HT1080 (cell line): ENCODE results near the gene SMO. TPM values are rescaled to one million over a fixed set of nuclear protein-coding genes. Genes with fewer than 3 reads are reported as not detected.
A peak's percentile ranks its signal among the peaks of the same experiment; 100 is the strongest.

Experiments used
- DNase-seq: peaks from one replicate; pipeline ENCODE4 v3.0.0-alpha.2; 2015; ENCODE audit warnings: low read depth
- polyA plus RNA-seq, 2 experiments: library from polyadenylated mRNA; depleted of rRNA; stranded (reverse); fragments of >200 nt; gene quantifications; 2 replicates each; pipeline ENCODE4 v1.2.3, GENCODE V29; 2015
- total RNA-seq: library from RNA; depleted of rRNA; stranded (reverse); fragments of >200 nt; shearing (Covaris generic); gene quantifications from 2 replicates; pipeline ENCODE4 v1.2.3, GENCODE V29; 2014; rRNA removed

SMO gene
- total RNA-seq: 15.8 and 16.1 TPM in 2 replicates
- polyA plus RNA-seq (2015; cell fraction: cytosol; rRNA removed): 7.0 and 8.7 TPM in 2 replicates
- polyA plus RNA-seq (2015; cell fraction: nucleus; rRNA removed): 12.1 and 12.2 TPM in 2 replicates

DNA sequence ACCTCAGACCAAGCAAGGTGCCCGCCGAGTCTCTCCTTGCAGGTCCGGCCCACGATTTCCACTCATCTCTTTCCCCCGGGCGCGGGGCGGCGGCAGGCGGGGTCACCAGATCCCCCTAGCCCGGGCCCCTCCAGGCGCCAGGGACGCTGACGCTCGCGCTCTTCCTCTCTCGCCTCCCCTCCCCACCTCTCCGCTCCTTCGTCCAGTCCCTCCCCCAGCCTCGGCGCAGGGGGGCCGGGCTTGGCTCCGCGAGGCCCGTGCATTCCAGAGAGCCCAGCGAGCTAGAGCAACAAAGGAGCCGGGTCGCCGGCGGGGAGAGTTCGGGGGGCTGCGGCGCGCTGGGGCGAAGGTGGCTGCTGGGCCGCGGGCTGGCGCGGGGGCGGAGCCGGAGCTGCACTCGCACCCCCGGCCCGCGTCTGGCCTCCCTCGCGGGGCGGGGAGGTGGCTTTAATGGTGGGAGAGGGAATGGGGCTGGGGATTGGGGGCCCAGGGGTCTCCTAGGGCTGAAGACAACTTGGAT is at the start of gene SMO:
Gene SMO (plus strand): TSS at position 262 of the 520 bp plus-strand sequence. CDS start 519 bp downstream, outside the sequence.
- peak; percentile 25 for DNase-seq

DNA sequence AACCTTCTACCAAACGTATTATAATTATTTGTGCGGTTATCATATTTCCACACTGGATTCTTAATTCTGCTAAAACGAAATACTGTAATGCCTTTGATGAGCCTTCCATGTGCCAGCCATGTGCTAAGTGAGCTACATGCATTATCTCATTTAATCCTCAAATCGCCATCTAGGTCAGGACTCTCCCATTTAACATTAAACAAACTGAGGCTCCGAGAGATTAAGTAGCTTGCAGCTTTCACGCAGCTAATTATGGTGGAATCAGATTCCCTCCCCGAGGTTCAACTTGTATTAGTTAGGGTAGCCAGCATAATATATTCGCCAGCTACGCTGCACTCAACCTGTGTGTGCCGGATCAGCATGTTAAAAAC is 44.7 kb upstream of the SMO start:
- DNase-seq: no peak

DNA sequence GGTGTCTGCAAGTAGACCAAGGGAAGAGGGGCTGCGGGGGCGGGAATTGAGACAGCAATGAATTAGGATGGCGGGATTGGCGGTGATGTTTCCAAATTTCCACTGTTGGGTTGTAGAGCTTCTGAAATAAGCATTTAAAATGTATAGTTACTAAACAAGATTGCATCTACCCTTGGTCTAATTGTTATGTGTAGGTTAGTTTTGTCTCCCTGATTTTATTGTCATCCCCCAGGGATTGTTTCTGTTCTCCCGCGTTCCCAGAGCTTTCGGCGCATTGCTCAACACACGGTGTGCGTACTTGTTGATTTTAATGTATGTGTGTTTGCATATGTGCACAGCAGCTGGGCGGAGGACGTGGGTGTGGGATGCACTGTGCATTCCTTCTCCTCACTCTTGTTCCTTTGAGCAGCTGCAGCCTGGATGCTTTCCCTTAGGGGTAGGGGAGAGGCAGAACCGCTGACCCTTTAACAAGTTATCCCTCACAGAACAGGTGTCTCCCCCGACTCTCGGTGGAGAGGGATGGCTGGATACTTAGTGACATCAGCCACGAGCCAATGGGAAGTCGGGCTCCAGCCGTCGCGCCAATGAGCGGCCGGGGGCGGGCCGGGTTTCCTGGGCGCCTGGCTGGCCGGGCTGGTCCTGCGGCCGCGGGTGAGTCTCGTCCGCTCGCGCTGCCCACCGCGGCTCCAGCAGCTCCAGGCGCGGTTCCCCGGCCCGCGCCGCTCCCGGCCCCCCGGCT is 44.2 kb upstream of the SMO start, which contains the start of gene TSPAN33:
Gene TSPAN33 (plus strand): TSS at position 613 of the 739 bp plus-strand sequence. CDS start 274 bp downstream, outside the sequence.
- DNase-seq: peak; percentile 65

DNA sequence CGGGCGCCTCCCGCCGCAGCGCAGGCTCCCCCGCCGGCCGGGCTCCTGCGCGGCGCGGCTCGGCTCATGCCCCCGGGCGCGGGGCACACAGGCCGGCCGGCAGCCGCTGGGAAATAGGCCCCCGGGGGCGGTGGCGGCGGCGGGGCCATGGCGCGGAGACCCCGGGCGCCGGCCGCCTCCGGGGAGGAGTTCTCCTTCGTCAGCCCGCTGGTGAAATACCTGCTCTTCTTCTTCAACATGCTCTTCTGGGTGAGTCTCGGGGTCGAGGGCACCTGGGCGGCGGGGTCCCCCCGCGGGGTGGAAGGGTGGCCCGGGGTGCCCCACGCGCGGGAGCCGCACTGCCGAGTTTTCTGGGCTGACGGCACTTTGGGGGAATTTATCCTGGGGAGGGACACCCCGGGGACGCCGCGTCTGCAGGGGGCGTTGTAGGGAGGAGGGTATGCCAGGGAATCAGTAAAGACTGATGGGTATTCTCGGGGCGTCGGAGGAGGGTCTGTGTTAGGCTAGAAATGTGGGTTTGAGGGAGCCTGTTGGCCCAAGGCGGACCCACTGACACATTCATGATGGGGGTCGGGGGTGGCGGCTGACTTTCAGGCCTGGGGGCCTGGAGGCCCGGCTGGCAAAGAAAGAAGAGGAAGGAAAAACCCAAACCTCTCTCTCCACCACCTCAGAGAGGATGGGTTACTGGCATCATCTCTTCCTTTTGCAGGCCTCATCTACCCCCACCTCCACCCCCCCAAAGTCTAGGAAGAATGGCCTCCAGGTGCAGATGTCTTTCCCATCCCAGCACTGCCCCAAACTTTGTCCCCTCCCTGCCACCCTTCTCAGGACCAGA is 43.4 kb upstream of the SMO start:
- DNase-seq: no peak

DNA sequence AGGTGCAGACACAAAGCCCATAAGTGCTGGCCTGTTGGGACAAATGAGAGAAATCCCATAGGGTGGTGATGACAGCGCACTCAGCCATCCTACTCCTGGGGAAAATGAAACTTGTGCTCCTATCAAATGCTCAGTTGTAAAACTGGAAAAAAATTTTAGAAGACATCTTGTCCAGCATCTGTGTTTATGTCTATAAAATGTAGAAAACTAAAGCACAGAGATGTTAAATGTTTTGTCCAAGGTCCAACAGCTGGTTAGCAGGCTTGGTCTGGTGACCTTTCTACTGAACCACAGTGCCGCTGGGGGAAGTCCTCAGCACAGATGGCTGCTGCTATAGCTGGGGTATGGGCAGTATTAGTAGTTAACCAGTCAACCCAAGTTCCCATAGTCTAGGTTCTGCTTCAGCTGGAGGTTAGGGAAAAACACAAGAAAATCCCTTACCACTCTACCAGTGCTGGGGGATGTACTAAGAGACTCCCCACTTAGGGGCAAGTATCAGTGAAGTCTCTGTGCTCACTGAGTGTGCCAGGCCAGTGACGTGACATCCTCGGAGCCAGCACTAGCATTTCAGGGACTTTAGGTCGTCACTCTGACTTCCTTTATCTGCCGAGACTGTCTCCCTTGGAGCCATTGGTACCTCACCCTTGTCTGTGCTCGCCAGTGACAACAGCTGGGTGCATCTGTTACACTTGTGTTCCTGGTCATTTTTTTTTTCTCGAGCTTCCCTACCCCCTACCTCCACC is 42.0 kb upstream of the SMO start:
- no peak for DNase-seq

DNA sequence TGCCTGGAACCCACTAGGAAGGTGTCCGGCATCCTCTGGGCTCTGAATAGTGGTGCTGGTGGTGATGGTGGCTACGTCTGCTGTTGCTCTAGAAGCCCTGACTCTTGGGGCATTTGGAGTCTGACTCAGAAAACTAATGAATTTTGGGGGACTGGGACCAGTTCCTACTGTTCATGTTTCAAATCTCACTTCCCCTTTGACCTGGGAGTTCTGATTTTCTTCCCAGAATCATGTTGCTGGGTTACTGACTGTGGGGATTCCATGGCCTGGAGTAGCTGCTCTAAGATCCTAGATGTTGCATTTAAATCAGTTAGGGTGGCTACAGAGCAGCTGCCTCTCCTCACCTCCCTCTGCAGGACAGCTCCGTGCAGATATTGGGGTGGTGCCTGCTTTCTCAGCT is 40.7 kb upstream of the SMO start:
- no peak for DNase-seq

DNA sequence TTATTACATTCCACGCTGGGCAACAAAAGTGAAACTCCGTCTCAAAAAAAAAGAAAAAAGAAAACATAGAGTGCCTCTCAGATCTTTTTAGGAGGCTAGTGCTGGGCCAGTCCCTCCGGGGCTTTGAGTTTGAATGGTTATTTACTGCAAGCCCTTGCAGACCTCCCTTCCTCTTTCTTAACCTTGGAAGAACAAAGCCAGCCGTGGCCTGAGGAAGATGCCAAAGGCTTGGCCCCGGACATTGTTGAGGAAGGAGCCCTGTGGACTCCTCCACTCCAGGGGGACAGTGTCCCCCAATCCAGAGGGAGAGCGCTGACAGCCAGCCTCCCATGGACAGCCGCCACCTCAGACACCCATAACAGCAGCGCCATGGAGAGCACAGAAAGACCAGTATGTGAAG is 38.9 kb upstream of the SMO start:
- no peak for DNase-seq

DNA sequence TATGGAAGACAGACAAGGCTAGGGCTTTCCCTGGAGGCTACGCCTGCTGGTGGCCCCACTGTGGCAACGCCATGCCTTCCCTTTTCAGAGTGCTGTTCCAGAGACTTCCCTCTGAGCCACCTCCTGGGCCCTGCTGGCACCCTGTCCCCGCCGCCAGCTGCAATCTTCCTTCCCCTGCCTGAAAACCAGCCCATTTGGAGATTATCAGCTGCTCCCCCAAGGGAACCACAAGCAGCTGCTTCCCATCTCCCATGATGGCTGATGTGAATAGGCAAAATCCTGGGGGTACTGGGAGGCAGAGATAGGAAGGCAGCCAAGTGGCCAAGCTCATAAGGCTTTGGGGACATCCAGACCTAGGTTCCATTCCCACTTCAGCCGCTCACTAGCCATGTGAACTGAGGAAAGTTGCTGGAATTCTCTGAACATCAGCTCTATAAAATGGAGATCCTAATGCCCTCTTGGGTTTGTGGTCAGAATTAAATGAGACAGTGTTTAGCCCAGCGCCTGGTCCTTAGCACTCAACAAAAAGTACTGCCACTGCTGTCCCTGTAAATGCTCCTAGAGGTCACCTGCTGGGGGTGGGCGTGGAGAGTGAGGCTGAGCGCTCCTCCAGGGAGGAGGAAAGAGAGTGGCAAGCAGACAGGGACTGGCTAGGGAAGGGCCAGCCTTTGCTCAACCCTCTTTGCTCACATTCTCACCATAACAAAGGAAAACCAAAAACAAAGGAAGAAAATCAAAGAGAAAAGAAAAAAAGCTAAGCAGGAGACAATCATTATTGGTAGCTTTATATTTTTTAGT is 38.0 kb upstream of the SMO start:
- DNase-seq: no peak

DNA sequence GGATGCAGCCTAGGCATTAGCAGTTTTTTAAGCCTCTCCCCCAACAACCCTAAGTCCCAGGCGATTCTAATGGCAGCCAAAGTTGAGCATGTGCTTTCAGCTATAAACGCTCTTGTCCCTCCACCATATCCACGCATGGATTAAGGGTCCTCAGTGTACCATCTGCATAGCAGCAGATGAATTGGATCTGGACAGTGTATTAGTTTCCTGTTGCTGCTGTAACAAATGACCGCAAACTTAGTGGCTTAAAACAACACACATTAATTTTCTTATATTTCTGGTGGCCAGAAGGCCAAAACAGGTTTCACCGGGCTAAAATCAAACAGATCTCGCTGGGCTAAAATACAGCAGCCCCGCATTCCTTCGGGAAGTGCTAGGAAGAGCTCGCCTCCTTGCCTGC is 30.8 kb upstream of the SMO start:
- DNase-seq: no peak

DNA sequence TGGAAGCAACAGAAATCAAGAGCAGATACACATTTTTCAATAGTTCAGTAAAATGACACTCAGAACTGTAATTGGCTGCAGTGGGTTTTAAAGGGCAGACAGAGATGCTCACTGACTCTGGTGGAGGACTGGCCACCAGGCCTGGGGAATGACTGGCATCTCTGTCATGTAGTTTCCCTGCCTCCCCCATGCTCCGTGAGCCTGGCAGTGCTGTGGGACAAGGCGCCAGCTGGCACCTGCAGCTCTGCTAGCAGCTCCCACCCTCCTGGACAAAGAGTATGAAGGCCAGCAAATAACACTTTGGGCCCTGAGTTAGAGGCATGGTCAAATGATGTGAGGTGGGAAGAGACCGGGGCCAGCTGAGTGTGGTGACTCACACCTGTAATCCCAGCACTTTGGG is 28.9 kb upstream of the SMO start:
- no peak for DNase-seq

DNA sequence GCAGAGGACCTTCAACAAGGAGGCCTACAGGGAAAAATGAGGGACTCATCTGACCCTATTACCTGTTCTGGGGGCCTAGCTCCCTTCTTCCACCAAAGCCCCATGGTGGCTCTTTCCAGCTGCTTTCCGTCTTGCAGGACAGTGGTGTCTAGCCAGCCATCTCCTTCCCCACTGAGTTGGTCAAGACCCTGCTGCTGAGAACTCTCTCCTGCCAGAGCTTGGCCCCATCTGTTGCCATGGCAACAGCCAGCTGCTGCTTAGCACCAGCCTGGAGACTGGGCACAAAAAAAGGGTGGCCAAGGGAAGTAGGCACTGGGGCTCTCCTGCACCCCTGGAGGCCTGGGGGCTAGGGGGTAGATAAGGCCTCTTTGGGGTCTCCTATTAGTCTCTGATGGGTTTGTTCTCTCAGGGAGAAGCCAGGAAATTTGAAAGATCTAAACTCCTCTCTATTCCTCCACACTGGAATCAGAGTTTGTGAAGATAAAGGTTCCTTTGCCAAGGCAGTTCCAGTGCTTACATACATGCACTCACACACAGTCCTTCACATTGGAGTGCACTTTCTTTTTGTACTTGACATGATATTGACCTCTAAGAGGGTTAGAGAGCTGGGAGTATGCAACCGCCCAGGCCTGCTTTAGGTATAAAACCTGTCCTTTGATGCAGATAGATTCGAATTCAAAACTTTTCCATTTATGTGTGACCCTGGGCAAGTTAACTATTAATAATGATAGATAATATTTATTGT is 28.1 kb upstream of the SMO start:
- DNase-seq: no peak

DNA sequence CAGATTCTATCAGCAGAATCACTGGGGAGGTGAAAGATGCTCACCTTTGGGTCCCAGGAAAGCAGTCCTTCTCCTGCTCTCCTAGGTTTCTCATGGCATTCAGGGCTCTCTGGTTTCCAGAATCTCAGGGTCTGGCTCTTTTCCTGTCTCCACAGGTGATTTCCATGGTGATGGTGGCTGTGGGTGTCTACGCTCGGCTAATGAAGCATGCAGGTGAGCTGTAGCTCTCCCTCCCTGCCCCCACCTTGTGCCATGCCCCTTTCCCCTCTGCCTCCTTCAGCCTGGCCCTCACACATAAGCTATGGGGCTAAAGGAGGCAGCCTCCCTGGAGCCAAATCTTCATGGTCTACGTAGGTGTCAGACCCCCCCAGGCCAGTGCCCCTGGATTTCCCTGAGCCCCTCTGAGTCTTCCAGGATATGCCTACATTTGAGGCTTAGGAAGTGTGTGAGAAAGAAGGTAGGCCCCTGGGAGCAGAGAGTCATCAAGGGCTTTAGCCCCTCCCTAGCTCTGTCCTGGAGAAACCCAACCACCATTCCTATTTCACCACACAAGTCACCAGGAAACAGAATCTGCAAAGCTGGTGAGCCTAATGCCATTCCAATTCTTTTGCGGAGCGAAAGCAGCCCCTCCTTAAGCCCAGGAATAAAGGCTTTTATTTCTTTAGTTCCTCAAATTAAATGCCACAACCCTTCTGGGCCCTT is 26.8 kb upstream of the SMO start:
- no peak for DNase-seq

DNA sequence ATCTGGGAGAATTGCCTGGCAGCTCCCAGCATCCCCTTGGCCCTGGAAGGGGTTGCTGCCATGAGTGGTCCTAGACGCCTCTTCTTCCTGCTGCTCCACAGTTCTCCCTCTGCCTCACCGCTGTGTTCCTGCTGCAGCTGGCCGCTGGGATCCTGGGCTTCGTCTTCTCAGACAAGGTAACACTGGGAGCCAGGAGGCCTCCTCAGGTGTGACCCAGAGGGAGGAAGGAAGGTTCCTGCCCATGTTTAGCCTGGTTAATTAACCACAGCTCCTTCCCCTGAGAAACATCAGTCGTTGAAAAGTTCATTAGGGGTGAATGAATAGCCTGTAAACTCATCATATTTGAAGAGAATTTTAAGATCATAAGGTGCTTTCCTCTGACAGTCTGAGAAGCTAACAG is 25.7 kb upstream of the SMO start:
- no peak for DNase-seq

DNA sequence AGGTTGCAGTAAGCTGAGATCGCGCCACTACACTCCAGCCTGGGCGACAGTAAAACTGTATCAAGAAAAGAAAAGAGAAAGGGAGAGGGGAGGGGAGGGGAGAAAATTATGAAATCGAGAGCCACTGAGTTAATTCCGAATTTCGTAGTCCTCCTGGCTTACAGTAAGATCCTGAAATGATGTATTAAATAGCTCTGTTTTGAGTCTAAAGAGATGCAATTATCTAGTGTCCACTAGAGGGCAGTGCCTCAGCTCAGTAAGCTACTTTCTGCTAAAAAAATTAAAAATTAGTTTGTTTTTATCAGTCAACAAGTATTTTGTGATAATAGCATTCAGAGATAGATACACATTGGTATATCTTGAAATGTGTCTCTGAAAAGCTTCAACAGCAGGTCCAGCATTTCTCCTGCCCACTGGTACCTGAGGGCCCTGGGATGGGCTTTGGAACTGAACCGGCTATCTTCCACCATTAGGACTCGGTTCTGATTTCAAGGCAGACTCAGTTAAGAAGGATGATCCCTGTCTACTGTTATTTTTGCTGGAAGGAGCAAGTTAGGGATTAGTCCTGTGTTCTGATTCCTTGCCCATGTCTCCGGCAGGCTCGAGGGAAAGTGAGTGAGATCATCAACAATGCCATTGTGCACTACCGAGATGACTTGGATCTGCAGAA is 24.4 kb upstream of the SMO start:
- DNase-seq: no peak

DNA sequence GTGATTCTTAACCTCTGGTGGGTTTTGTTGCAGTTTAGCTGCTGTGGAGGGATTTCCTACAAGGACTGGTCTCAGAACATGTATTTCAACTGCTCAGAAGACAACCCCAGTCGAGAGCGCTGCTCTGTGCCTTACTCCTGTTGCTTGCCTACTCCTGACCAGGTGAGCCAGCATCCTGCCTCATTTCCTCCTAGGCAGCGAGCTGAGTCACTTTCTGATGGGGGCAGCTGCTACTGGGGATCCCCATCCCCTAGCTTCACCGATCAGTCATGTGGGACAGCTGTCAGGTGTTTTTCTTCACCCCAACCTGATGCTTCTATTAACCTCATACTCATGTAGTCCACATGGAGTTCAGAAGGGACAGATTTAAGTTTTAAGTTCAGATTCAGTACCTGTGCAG is 21.7 kb upstream of the SMO start:
- no peak for DNase-seq

DNA sequence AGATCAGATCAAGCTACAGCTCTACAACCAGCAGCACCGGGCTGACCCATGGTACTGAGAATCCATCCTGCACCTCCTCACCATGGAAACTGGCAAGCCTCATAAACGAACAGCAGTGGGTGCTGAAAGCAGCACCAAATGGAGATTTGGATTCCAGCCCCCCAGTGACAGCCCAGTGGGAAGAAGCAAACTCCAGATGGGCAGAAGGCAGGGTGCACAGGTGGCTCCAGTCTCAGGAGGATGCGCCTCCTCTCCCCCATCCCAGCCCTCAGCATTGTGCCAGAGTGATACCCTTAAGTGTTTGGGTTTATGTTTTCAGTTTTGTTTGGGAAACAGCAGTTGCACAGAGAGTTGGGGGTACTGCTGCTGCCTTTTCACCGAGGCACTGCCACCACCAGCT is 20.6 kb upstream of the SMO start:
- DNase-seq: no peak

DNA sequence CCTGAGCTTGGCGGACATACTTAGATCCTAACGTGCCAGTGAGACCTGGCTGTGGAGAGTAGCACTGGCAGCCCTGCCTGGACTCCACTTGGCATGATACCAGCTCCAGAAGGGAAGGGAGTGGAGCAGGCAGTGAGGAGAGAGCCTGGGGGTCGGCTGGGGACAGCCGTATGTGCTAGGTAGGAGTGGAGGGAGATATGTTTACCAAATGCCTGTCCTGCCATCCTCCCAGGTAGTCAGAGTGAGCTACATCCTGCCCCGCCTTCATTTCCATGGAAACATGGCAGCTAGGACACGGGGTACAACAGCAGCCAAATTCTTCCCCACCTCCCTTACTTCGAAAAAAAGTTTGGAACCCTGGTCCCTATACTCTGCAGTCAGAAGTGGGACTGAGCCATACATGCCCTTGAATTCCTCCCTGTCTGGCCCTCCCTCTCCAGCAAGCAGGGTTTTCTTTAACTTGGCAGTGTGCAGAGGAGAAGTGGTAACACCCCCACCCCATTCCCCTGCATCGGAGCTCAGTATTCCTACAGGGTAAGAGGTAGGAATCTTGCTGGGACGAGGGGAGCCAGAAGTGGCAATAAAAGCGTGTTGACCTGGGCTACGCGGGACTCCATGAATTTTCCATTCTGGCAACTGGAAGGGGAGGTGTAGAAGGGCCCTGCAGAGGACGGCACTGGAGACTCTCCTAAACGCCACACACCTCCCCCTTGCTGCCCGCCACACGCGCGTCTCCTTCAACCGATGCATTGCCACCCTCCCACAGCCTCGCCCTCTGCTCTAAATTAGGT is 20.0 kb upstream of the SMO start:
- no peak for DNase-seq

DNA sequence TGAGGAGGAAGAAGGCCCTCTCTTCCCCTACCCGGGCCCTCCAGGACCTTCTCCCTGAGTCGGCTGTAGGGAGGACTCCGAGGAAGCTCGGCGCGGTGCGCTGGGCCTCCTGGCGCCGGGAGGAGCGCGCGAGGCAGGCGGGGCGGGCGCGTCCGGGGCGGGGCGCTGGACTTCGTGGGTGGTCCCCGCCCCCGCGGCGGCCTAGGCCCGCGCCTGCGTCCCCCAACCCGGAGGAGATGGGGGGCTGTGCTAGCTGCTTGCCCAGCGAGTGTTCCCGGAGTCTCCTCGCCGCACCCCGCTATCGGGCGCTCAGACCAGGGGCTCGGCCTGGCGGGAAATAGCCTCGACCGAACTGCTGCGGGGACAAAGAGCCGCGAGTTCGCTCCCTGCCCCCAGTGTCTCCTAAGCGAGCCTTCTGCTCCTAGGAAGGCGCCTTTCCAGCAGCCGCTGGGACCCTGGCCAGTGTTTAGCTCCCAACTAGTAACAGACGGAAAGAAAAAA is 19.2 kb upstream of the SMO start:
- DNase-seq: no peak
